Neuron (in vitro differentiated cells): Measurements from ENCODE around the gene DDI2.

Experiments
- H2AFZ ChIP-seq: one replicate; pipeline ENCODE4 v1.6.1; 2013; ENCODE audit warnings: low read depth, mild to moderate bottlenecking, inconsistent platforms, low read length, moderate library complexity
- H3K27me3 ChIP-seq: one replicate; pipeline ENCODE4 v1.6.1; 2013; ENCODE audit warnings: low read length; ENCODE audit not compliant: insufficient read depth
- H3K36me3 ChIP-seq: one replicate; pipeline ENCODE4 v1.6.1; 2013; ENCODE audit warnings: low read length; ENCODE audit not compliant: insufficient read depth
- H3K4me1 ChIP-seq: one replicate; pipeline ENCODE4 v1.6.1; 2013; ENCODE audit warnings: low read length; ENCODE audit not compliant: insufficient read depth
- H3K4me3 ChIP-seq: 2 replicates; pipeline ENCODE4 v1.5.1; 2013; ENCODE audit warnings: mild to moderate bottlenecking, low read length, moderate library complexity
- H3K9me3 ChIP-seq: one replicate; pipeline ENCODE4 v1.6.1; 2013; ENCODE audit warnings: low read length

DDI2 gene

GRCh38 chr1:15618655-15619525 lies 1.6 kb downstream of the DDI2 start:
- Histone ChIP-seq H3K4me3 (peak overlapping the region; percentile 68), H3K27me3 (no peaks in the 10 kb centered on the region), H3K36me3 (no peaks in the 10 kb centered on the region), H2AFZ (no peak overlapping the region), H3K9me3 (no peaks in the 10 kb centered on the region), H3K4me1 (peaks cover 11% of the 10 kb centered on the region)

DNA sequence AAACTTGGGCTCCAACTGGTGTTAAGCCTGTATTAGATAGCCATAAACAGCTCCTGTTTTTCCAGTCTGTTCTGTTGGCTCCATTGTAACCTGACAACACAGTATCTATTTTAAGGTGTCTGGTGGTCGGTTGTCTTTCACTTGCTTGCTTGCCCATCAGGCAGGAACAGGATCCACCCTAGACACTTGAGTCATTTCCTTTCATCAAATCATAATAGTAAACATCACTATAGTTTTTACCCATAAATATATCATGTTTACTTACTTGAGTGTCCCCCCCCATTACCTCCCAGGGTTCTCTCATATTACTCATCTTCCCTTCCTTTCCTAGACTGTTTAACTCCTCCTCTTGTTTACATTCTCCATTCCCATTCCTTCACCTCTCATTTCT lies 2.9 kb downstream of the DDI2 start:
- Histone ChIP-seq H3K9me3 (no peaks in the 10 kb centered on the region), H3K27me3 (no peaks in the 10 kb centered on the region), H2AFZ (no peak overlapping the region), H3K4me3 (no peak overlapping the region), H3K4me1 (peaks cover 11% of the 10 kb centered on the region), H3K36me3 (no peaks in the 10 kb centered on the region)

GRCh38 chr1:15620902-15621682 lies 3.8 kb downstream of the DDI2 start:
- H2AFZ ChIP-seq = no peak overlapping the region
- no peaks in the 10 kb centered on the region for H3K9me3 ChIP-seq
- H3K4me3 ChIP-seq = no peak overlapping the region
- H3K4me1 ChIP-seq = peaks cover 11% of the 10 kb centered on the region
- no peaks in the 10 kb centered on the region for H3K36me3 ChIP-seq
- no peaks in the 10 kb centered on the region for H3K27me3 ChIP-seq

GRCh38 chr1:15621975-15622374 lies 4.7 kb downstream of the DDI2 start:
- no peak overlapping the region for H2AFZ ChIP-seq
- no peak overlapping the region for H3K4me3 ChIP-seq
- peaks cover 6% of the 10 kb centered on the region for H3K4me1 ChIP-seq
- H3K9me3 ChIP-seq = no peaks in the 10 kb centered on the region
- no peaks in the 10 kb centered on the region for H3K27me3 ChIP-seq
- H3K36me3 ChIP-seq = peaks cover 5% of the 10 kb centered on the region

DNA sequence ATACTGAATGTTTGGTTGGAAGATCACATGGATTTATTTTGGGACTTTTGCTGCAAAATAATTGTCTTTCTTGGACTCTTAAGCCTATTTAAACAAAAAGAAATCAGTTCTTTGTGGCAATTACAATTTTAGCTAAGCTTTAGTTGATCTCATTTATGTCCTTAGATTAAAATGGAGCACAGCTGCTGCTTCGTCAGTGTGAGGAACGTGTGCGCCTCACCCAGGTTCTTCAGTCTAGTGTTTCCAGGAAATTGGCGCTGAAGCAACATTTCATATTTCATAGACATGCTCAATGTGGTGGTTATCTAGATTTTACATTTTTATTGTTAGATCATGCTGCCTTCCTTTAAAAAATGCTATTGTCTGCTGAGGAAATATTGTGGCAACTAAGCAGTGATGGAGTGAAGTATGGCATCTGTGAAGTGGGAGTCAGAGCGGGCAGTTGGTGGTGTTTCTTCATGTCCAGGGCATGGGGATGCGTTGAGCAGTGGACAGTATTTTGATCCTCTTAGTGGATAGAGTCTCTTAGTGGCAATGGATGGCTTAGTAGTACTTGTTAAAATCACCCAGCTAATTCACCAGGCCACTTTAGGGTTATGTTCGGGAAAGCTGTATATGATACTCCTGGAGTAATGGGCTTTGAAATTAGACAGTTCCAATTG lies 5.6 kb downstream of the DDI2 start:
- Histone ChIP-seq H3K36me3 (peaks cover 10% of the 10 kb centered on the region), H3K4me1 (peaks cover 6% of the 10 kb centered on the region), H3K27me3 (no peaks in the 10 kb centered on the region), H2AFZ (no peak overlapping the region), H3K4me3 (no peak overlapping the region), H3K9me3 (no peaks in the 10 kb centered on the region)

- no peak overlapping the region for H3K4me3 ChIP-seq
- H3K4me1 ChIP-seq = peaks cover 5% of the 10 kb centered on the region
- no peaks in the 10 kb centered on the region for H3K9me3 ChIP-seq
- peaks cover 14% of the 10 kb centered on the region for H3K36me3 ChIP-seq
- H3K27me3 ChIP-seq = no peaks in the 10 kb centered on the region
- no peak overlapping the region for H2AFZ ChIP-seq
Measured at GRCh38 chr1:15623435-15623834, 6.2 kb downstream of the DDI2 start.

- H3K27me3 ChIP-seq = no peaks in the 10 kb centered on the region
- no peaks in the 10 kb centered on the region for H3K9me3 ChIP-seq
- H3K4me3 ChIP-seq = no peak overlapping the region
- H2AFZ ChIP-seq = no peak overlapping the region
- H3K36me3 ChIP-seq = peaks cover 18% of the 10 kb centered on the region
- H3K4me1 ChIP-seq = no peaks in the 10 kb centered on the region
Measured at GRCh38 chr1:15624133-15624714, 7.0 kb downstream of the DDI2 start.

DNA sequence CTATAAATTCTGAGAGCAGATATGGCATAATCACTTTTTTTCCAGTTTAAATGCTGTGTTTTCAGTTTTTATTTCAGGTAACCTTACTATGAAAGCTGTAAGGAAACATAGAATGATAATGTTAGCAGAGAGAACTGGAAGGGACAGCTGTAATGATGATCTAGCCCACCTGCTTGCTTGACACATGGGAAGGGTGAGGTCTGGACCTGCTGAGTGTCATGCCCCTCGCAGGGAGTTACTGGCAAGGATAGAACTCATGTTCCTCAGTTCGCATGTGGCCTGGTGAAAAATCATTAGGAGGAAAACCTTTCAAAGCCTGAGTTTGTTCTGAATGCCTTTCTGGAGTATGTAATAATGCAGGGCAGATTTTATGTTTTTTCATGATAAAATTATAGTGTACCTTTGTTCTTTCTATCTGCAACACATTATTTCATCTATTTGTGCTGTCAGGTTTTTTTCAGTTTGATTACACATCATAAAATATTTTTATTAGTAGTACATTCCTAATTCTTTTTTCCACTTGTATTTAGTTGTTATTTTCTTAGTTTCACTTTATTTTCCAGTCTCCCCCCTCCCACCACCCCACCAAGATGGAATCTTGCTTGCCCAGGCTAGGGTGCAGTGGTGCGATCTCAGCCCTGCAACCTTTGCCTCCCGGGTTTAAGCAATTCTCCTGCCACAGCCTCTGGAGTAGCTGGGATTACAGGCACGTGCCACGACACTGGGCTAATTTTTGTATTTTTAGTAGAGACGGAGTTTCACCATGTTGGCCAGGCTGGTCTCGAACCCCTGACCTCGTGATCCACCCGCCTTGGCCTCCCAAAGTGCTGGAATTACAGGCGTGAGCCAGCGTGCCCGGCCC lies 8.0 kb downstream of the DDI2 start:
- Histone ChIP-seq H3K27me3 (no peaks in the 10 kb centered on the region), H2AFZ (no peak overlapping the region), H3K4me1 (no peaks in the 10 kb centered on the region), H3K36me3 (peaks cover 21% of the 10 kb centered on the region), H3K9me3 (no peaks in the 10 kb centered on the region), H3K4me3 (no peak overlapping the region)

DNA sequence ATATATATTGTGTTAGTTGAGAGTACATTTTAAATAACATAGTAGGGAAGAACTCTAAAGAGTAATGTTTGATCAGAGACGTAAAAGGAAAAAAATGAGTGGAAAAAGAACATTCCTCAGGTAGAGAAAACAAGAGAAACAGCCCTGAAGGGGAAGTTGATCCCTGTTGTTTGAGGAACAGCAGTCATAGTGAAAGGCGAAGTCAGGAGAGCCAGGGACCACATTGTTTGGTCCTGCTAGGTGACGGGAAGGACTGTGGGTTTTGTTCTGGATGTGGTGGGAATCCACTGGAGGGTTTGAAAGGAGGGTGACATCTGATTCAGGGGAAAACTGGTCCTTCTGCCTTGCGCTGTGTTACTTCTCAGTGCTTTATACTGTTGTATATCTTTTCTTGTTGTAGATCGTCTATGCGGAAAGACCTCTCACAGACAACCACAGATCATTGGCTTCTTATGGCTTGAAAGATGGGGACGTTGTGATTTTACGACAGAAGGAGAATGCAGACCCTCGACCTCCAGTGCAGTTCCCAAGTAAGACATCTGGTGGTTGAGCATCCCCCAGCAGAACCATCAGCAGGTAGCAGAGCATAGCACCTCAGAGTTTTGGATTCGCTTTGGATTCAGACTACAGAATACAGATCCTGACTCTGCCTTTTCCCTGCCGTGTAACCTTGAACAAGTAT lies 9.2 kb downstream of the DDI2 start:
- H2AFZ ChIP-seq = no peak overlapping the region
- no peaks in the 10 kb centered on the region for H3K27me3 ChIP-seq
- no peaks in the 10 kb centered on the region for H3K9me3 ChIP-seq
- H3K4me3 ChIP-seq = no peak overlapping the region
- H3K4me1 ChIP-seq = no peaks in the 10 kb centered on the region
- peaks cover 31% of the 10 kb centered on the region for H3K36me3 ChIP-seq

- H3K9me3 ChIP-seq = no peaks in the 10 kb centered on the region
- H3K36me3 ChIP-seq = peaks cover 38% of the 10 kb centered on the region
- no peak overlapping the region for H3K4me3 ChIP-seq
- H3K4me1 ChIP-seq = no peaks in the 10 kb centered on the region
- H2AFZ ChIP-seq = no peak overlapping the region
- H3K27me3 ChIP-seq = no peaks in the 10 kb centered on the region
Measured at GRCh38 chr1:15627343-15627988, 10.2 kb downstream of the DDI2 start.

GRCh38 chr1:15628003-15628402 lies 10.7 kb downstream of the DDI2 start:
- Histone ChIP-seq H3K4me1 (no peaks in the 10 kb centered on the region), H3K27me3 (no peaks in the 10 kb centered on the region), H3K36me3 (peaks cover 41% of the 10 kb centered on the region), H2AFZ (no peak overlapping the region), H3K9me3 (no peaks in the 10 kb centered on the region), H3K4me3 (no peak overlapping the region)
